DND-41 (cell line): Measurements from ENCODE around the gene KCNQ5.

ENCODE experiments used
- EZH2 ChIP-seq: IDR thresholded peaks from 3 replicates; pipeline ENCODE4 v1.6.1; 2012; ENCODE audit warnings: borderline replicate concordance, low read depth, mild to moderate bottlenecking, moderate library complexity, low read length, inconsistent platforms; ENCODE audit not compliant: severe bottlenecking
- TF ChIP-seq, protein P1 (sequence below): IDR thresholded peaks from 2 replicates; pipeline ENCODE4 v1.5.1; 2012; ENCODE audit warnings: borderline replicate concordance, low read length, moderate library complexity, mild to moderate bottlenecking; ENCODE audit not compliant: poor library complexity, severe bottlenecking; ENCODE audit errors: extremely low read depth

DNA sequence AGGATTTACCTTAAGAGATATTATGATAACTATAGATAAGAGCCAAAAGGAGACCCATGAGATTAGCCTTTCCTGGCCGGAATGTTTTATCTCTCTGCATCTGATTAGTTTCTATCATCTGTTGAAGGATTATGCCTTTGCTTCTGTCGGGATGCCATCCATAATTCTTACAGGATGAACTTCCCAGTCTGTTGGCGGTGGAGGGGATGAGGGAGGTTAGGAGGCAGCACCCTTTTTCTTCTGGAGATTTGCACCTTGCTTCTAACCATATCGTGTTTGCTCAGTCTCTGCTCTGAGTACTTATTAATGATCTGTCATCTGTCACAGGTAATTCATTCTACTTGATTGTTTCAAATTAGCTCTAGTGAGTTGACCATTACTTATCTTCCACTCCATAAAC lies 311.4 kb downstream of the KCNQ5 start:
- TF ChIP-seq, protein P1, sequence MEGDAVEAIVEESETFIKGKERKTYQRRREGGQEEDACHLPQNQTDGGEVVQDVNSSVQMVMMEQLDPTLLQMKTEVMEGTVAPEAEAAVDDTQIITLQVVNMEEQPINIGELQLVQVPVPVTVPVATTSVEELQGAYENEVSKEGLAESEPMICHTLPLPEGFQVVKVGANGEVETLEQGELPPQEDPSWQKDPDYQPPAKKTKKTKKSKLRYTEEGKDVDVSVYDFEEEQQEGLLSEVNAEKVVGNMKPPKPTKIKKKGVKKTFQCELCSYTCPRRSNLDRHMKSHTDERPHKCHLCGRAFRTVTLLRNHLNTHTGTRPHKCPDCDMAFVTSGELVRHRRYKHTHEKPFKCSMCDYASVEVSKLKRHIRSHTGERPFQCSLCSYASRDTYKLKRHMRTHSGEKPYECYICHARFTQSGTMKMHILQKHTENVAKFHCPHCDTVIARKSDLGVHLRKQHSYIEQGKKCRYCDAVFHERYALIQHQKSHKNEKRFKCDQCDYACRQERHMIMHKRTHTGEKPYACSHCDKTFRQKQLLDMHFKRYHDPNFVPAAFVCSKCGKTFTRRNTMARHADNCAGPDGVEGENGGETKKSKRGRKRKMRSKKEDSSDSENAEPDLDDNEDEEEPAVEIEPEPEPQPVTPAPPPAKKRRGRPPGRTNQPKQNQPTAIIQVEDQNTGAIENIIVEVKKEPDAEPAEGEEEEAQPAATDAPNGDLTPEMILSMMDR: no peak
- no peak for TF ChIP-seq EZH2
